Liver (tissue), 9 donors: Measurements from ENCODE around the gene BTBD9. TPM values are rescaled to one million over a fixed set of nuclear protein-coding genes. Genes with fewer than 3 reads are reported as not detected.

Experiments used
- DNase-seq: peaks from one replicate; pipeline ENCODE4 v3.0.0-alpha.2; 2017; ENCODE audit warnings: low spot score
- H3K27ac ChIP-seq, 2 donors: one replicate each; pipeline ENCODE4 v1.7.0; 2013; ENCODE audit warnings: inconsistent platforms in 2 of 2, low read length in 2 of 2, control low read depth in 1 of 2, low read depth in 1 of 2, mild to moderate bottlenecking in 1 of 2
- H3K27me3 ChIP-seq, 4 donors: one replicate each; pipeline versions ENCODE4 v1.6.1 to v1.7.0; 2013; ENCODE audit warnings: low read length in 3 of 4, inconsistent platforms in 1 of 4, mild to moderate bottlenecking in 1 of 4, moderate library complexity in 1 of 4; ENCODE audit not compliant: control insufficient read depth in 4 of 4, insufficient read depth in 4 of 4
- H3K36me3 ChIP-seq, 4 donors: one replicate each; pipeline versions ENCODE4 v1.6.1 to v1.7.0; 2013; ENCODE audit warnings: low read length in 3 of 4, mild to moderate bottlenecking in 3 of 4, low read depth in 1 of 4, moderate library complexity in 1 of 4; ENCODE audit not compliant: control insufficient read depth in 4 of 4, insufficient read depth in 3 of 4
- H3K4me1 ChIP-seq, 4 donors: one replicate each; pipeline versions ENCODE4 v1.6.1 to v1.7.0; 2013; ENCODE audit warnings: low read length in 3 of 4, mild to moderate bottlenecking in 3 of 4, moderate library complexity in 1 of 4; ENCODE audit not compliant: control insufficient read depth in 4 of 4, insufficient read depth in 4 of 4
- H3K4me3 ChIP-seq, 3 donors: one replicate each; pipeline versions ENCODE4 v1.6.1 to v1.7.0; 2013; ENCODE audit warnings: low read length in 3 of 3, control low read depth in 1 of 3, low read depth in 1 of 3, mild to moderate bottlenecking in 1 of 3
- H3K9ac ChIP-seq, 2 donors: one replicate each; pipeline ENCODE4 v1.7.0; 2013; ENCODE audit warnings: low read length in 2 of 2, mild to moderate bottlenecking in 2 of 2, moderate library complexity in 2 of 2, control low read depth in 1 of 2, low read depth in 1 of 2
- H3K9me3 ChIP-seq, 4 donors: one replicate each; pipeline versions ENCODE4 v1.6.1 to v1.7.0; 2013; ENCODE audit warnings: low read length in 3 of 4; ENCODE audit not compliant: control insufficient read depth in 4 of 4
- ATF3 ChIP-seq: IDR thresholded peaks from 2 replicates; pipeline ENCODE4 v1.6.1; 2016; ENCODE audit warnings: antibody characterized with exemption
- CTCF ChIP-seq: fragments of 150-350 bp; IDR thresholded peaks from 2 replicates; pipeline ENCODE4 v1.5.1; 2017; ENCODE audit warnings: improper control_type of control experiment, low read depth, low read length; ENCODE audit not compliant: missing input control
- EGR1 ChIP-seq, 2 donors: IDR thresholded peaks; 2 replicates each; pipeline ENCODE4 v1.6.1; 2016 to 2018; ENCODE audit warnings: antibody characterized with exemption in 2 of 2, low read depth in 2 of 2
- FOXA1 ChIP-seq: IDR thresholded peaks from 2 replicates; pipeline ENCODE4 v1.6.1; 2016; ENCODE audit warnings: antibody characterized with exemption
- FOXA2 ChIP-seq: IDR thresholded peaks from 2 replicates; pipeline ENCODE4 v1.6.1; 2016; ENCODE audit warnings: antibody characterized with exemption
- GABPA ChIP-seq, 2 donors: IDR thresholded peaks in 1 of 2; conservative IDR thresholded peaks in 1 of 2; 2 replicates each; pipeline ENCODE4 v1.6.1; 2016; ENCODE audit warnings: antibody characterized with exemption in 2 of 2, mild to moderate bottlenecking in 1 of 2, moderate library complexity in 1 of 2
- HNF4G ChIP-seq: IDR thresholded peaks from 2 replicates; pipeline ENCODE4 v1.6.1; 2016; ENCODE audit warnings: antibody characterized with exemption
- JUND ChIP-seq, 2 donors: IDR thresholded peaks; 2 replicates each; pipeline ENCODE4 v1.6.1; 2016; ENCODE audit warnings: antibody characterized with exemption in 2 of 2
- MAX ChIP-seq: IDR thresholded peaks from 2 replicates; pipeline ENCODE4 v1.6.1; 2016; ENCODE audit warnings: antibody characterized with exemption
- NR2F2 ChIP-seq: IDR thresholded peaks from 2 replicates; pipeline ENCODE4 v1.6.1; 2016; ENCODE audit warnings: antibody characterized with exemption
- RAD21 ChIP-seq, 2 donors: IDR thresholded peaks; 2 replicates each; pipeline ENCODE4 v1.6.1; 2016; ENCODE audit warnings: antibody characterized with exemption in 2 of 2, mild to moderate bottlenecking in 2 of 2
- REST ChIP-seq: IDR thresholded peaks from 2 replicates; pipeline ENCODE4 v1.6.1; 2016; ENCODE audit warnings: antibody characterized with exemption, mild to moderate bottlenecking
- RXRA ChIP-seq, 2 donors: IDR thresholded peaks; 2 replicates each; pipeline ENCODE4 v1.6.1; 2017 to 2018; ENCODE audit warnings: antibody characterized with exemption in 2 of 2, mild to moderate bottlenecking in 1 of 2
- SP1 ChIP-seq: IDR thresholded peaks from 2 replicates; pipeline ENCODE4 v1.6.1; 2018; ENCODE audit warnings: antibody characterized with exemption, mild to moderate bottlenecking
- TAF1 ChIP-seq: conservative IDR thresholded peaks from 2 replicates; pipeline ENCODE4 v1.6.1; 2016; ENCODE audit warnings: antibody characterized with exemption, mild to moderate bottlenecking
- YY1 ChIP-seq: IDR thresholded peaks from 2 replicates; pipeline ENCODE4 v1.6.1; 2016; ENCODE audit warnings: antibody characterized with exemption, mild to moderate bottlenecking
- ZBTB33 ChIP-seq: IDR thresholded peaks from 2 replicates; pipeline ENCODE4 v1.6.1; 2016; ENCODE audit warnings: antibody characterized with exemption
- WGBS: extraction: QIAGEN DNeasy Blood & Tissue Kit; methylation state at CpG from one replicate; pipeline ENCODE4 v1.1.7; 2013; 5-methylcytosine and 5-hydroxymethylcytosine counted together
- polyA plus RNA-seq, 2 donors: library from polyadenylated mRNA; stranded (reverse) in 1 of 2; unstranded in 1 of 2; fragments of 200-250 nt in 1 of 2; fragments of >200 nt in 1 of 2; fragmentation: Nextera tagmentation in 1 of 2; extraction: Ambion mirVana in 1 of 2; gene quantifications; one replicate each; pipeline versions ENCODE4 v1.2.1 to v1.2.3, GENCODE V29; 2013 to 2015
- total RNA-seq, 2 donors: library from RNA; depleted of rRNA; stranded (reverse); fragments of >200 nt; gene quantifications; one replicate each; pipeline ENCODE4 v1.2.3, GENCODE V29; 2014
- donor health status: healthy.
- donor health status: healthy.
- donor health status: healthy.
- donor health status: healthy.
- donor health status: healthy.

Gene BTBD9
- total and polyA plus RNA-seq, 4 donors: 2.0 to 12.4 (median 5.7) TPM

- DNase-seq: no peak
- H3K4me3 ChIP-seq: no peak overlapping the region
- H3K27me3 ChIP-seq: no peaks in the 10 kb centered on the region
- TF ChIP-seq FOXA2 (no peak), MAX (no peak), RAD21 (IDR thresholded peaks at IDR 0.05) (no peak), ATF3 (no peak), RXRA (IDR thresholded peaks at IDR 0.05) (no peak), TAF1 (no peak), GABPA (IDR thresholded peaks at IDR 0.05 in 1 of 2, conservative IDR thresholded peaks at IDR 0.05 in 1 of 2) (no peak), JUND (IDR thresholded peaks at IDR 0.05) (no peak), CTCF (no peak), REST (no peak), NR2F2 (no peak), EGR1 (IDR thresholded peaks at IDR 0.05; ENCODE audit: low read depth in 2 of 2) (no peak), FOXA1 (no peak)
- H3K36me3 ChIP-seq: no peaks in the 10 kb centered on the region
- no peak overlapping the region for H3K27ac ChIP-seq
- H3K4me1 ChIP-seq: no peaks in the 10 kb centered on the region
- no peak overlapping the region for H3K9ac ChIP-seq
- no peaks in the 10 kb centered on the region for H3K9me3 ChIP-seq
- WGBS: 86% methylated on average over 4 of the region's 4 CpGs
These were observed 371.4 kb downstream of the BTBD9 start for GRCh38 chr6:38268342-38268741.

GRCh38 chr6:38266921-38267354, 372.8 kb downstream of the BTBD9 start:
- Histone ChIP-seq H3K4me3 (no peak overlapping the region), H3K9me3 (no peaks in the 10 kb centered on the region), H3K27me3 (no peaks in the 10 kb centered on the region), H3K4me1 (peaks cover 0 to 3% (median 0%) of the 10 kb centered on the region in 4 donors), H3K36me3 (no peaks in the 10 kb centered on the region), H3K9ac (no peak overlapping the region), H3K27ac (no peak overlapping the region)
- no peak for DNase-seq
- WGBS: 94% methylated on average over 7 of the region's 7 CpGs
- TF ChIP-seq FOXA1 (no peak), ATF3 (no peak), EGR1 (IDR thresholded peaks at IDR 0.05; ENCODE audit: low read depth in 2 of 2) (no peak), JUND (IDR thresholded peaks at IDR 0.05) (no peak), CTCF (no peak), RAD21 (IDR thresholded peaks at IDR 0.05) (no peak), FOXA2 (no peak), ZBTB33 (no peak), SP1 (no peak), YY1 (no peak), GABPA (IDR thresholded peaks at IDR 0.05 in 1 of 2, conservative IDR thresholded peaks at IDR 0.05 in 1 of 2) (no peak), HNF4G (no peak), TAF1 (no peak), MAX (no peak)
